Liver (tissue), 9 donors: ENCODE results near the gene SGMS1. TPM values are rescaled to one million over a fixed set of nuclear protein-coding genes. Genes with fewer than 3 reads are reported as not detected.
"Not testable (repeated sequence)": the region's sequence is repeated elsewhere in the genome, so short reads cannot be mapped to it uniquely, and the experiment has no call there.

ENCODE experiments used
- DNase-seq: peaks from one replicate; pipeline ENCODE4 v3.0.0-alpha.2; 2017; ENCODE audit warnings: low spot score
- H3K27ac ChIP-seq, 2 donors: one replicate each; pipeline ENCODE4 v1.7.0; 2013; ENCODE audit warnings: inconsistent platforms in 2 of 2, low read length in 2 of 2, control low read depth in 1 of 2, low read depth in 1 of 2, mild to moderate bottlenecking in 1 of 2
- H3K27me3 ChIP-seq, 4 donors: one replicate each; pipeline versions ENCODE4 v1.6.1 to v1.7.0; 2013; ENCODE audit warnings: low read length in 3 of 4, inconsistent platforms in 1 of 4, mild to moderate bottlenecking in 1 of 4, moderate library complexity in 1 of 4; ENCODE audit not compliant: control insufficient read depth in 4 of 4, insufficient read depth in 4 of 4
- H3K36me3 ChIP-seq, 4 donors: one replicate each; pipeline versions ENCODE4 v1.6.1 to v1.7.0; 2013; ENCODE audit warnings: low read length in 3 of 4, mild to moderate bottlenecking in 3 of 4, low read depth in 1 of 4, moderate library complexity in 1 of 4; ENCODE audit not compliant: control insufficient read depth in 4 of 4, insufficient read depth in 3 of 4
- H3K4me1 ChIP-seq, 4 donors: one replicate each; pipeline versions ENCODE4 v1.6.1 to v1.7.0; 2013; ENCODE audit warnings: low read length in 3 of 4, mild to moderate bottlenecking in 3 of 4, moderate library complexity in 1 of 4; ENCODE audit not compliant: control insufficient read depth in 4 of 4, insufficient read depth in 4 of 4
- H3K4me3 ChIP-seq, 3 donors: one replicate each; pipeline versions ENCODE4 v1.6.1 to v1.7.0; 2013; ENCODE audit warnings: low read length in 3 of 3, control low read depth in 1 of 3, low read depth in 1 of 3, mild to moderate bottlenecking in 1 of 3
- H3K9ac ChIP-seq, 2 donors: one replicate each; pipeline ENCODE4 v1.7.0; 2013; ENCODE audit warnings: low read length in 2 of 2, mild to moderate bottlenecking in 2 of 2, moderate library complexity in 2 of 2, control low read depth in 1 of 2, low read depth in 1 of 2
- H3K9me3 ChIP-seq, 4 donors: one replicate each; pipeline versions ENCODE4 v1.6.1 to v1.7.0; 2013; ENCODE audit warnings: low read length in 3 of 4; ENCODE audit not compliant: control insufficient read depth in 4 of 4
- ATF3 ChIP-seq: IDR thresholded peaks from 2 replicates; pipeline ENCODE4 v1.6.1; 2016; ENCODE audit warnings: antibody characterized with exemption
- CTCF ChIP-seq: fragments of 150-350 bp; IDR thresholded peaks from 2 replicates; pipeline ENCODE4 v1.5.1; 2017; ENCODE audit warnings: improper control_type of control experiment, low read depth, low read length; ENCODE audit not compliant: missing input control
- EGR1 ChIP-seq, 2 donors: IDR thresholded peaks; 2 replicates each; pipeline ENCODE4 v1.6.1; 2016 to 2018; ENCODE audit warnings: antibody characterized with exemption in 2 of 2, low read depth in 2 of 2
- GABPA ChIP-seq, 2 donors: IDR thresholded peaks in 1 of 2; conservative IDR thresholded peaks in 1 of 2; 2 replicates each; pipeline ENCODE4 v1.6.1; 2016; ENCODE audit warnings: antibody characterized with exemption in 2 of 2, mild to moderate bottlenecking in 1 of 2, moderate library complexity in 1 of 2
- HNF4A ChIP-seq, 2 donors: conservative IDR thresholded peaks; 2 replicates each; pipeline ENCODE4 v1.6.1; 2016; ENCODE audit warnings: antibody characterized with exemption in 2 of 2, mild to moderate bottlenecking in 2 of 2
- HNF4G ChIP-seq: IDR thresholded peaks from 2 replicates; pipeline ENCODE4 v1.6.1; 2016; ENCODE audit warnings: antibody characterized with exemption
- JUND ChIP-seq, 2 donors: IDR thresholded peaks; 2 replicates each; pipeline ENCODE4 v1.6.1; 2016; ENCODE audit warnings: antibody characterized with exemption in 2 of 2
- RAD21 ChIP-seq, 2 donors: IDR thresholded peaks; 2 replicates each; pipeline ENCODE4 v1.6.1; 2016; ENCODE audit warnings: antibody characterized with exemption in 2 of 2, mild to moderate bottlenecking in 2 of 2
- REST ChIP-seq: IDR thresholded peaks from 2 replicates; pipeline ENCODE4 v1.6.1; 2016; ENCODE audit warnings: antibody characterized with exemption, mild to moderate bottlenecking
- SP1 ChIP-seq: IDR thresholded peaks from 2 replicates; pipeline ENCODE4 v1.6.1; 2018; ENCODE audit warnings: antibody characterized with exemption, mild to moderate bottlenecking
- WGBS: extraction: QIAGEN DNeasy Blood & Tissue Kit; methylation state at CpG from one replicate; pipeline ENCODE4 v1.1.7; 2013; 5-methylcytosine and 5-hydroxymethylcytosine counted together
- polyA plus RNA-seq, 2 donors: library from polyadenylated mRNA; stranded (reverse) in 1 of 2; unstranded in 1 of 2; fragments of 200-250 nt in 1 of 2; fragments of >200 nt in 1 of 2; fragmentation: Nextera tagmentation in 1 of 2; extraction: Ambion mirVana in 1 of 2; gene quantifications; one replicate each; pipeline versions ENCODE4 v1.2.1 to v1.2.3, GENCODE V29; 2013 to 2015
- total RNA-seq, 2 donors: library from RNA; depleted of rRNA; stranded (reverse); fragments of >200 nt; gene quantifications; one replicate each; pipeline ENCODE4 v1.2.3, GENCODE V29; 2014
- donor health status: healthy.
- donor health status: healthy.
- donor health status: healthy.
- donor health status: healthy.
- donor health status: healthy.

The SGMS1 gene
- total and polyA plus RNA-seq, 4 donors = 6.8 to 98.2 (median 21.1) TPM

GRCh38 chr10:50356481-50356832 lies 267.3 kb downstream of the SGMS1 start:
- H3K4me1 ChIP-seq = peaks cover 1 to 19% (median 8%) of the 10 kb centered on the region in 4 donors
- not testable (repeated sequence) for H3K9me3 ChIP-seq, H3K36me3 ChIP-seq, H3K27ac ChIP-seq, H3K4me3 ChIP-seq, H3K9ac ChIP-seq, DNase-seq, H3K27me3 ChIP-seq
- WGBS = 35% methylated on average over 1 of the region's 1 CpG

- WGBS = 95% methylated on average over 33 of the region's 33 CpGs
- H3K36me3 ChIP-seq, H3K4me3 ChIP-seq, H3K27me3 ChIP-seq, DNase-seq, H3K9ac ChIP-seq, H3K9me3 ChIP-seq, H3K27ac ChIP-seq: not testable (repeated sequence)
- peaks cover 1 to 15% (median 7%) of the 10 kb centered on the region in 4 donors for H3K4me1 ChIP-seq
Measured at GRCh38 chr10:50355693-50356480, 267.9 kb downstream of the SGMS1 start.

- DNase-seq = no peak
- Histone ChIP-seq H3K4me1 (no peaks in the 10 kb centered on the region), H3K9me3 (no peaks in the 10 kb centered on the region), H3K27ac (no peak overlapping the region), H3K4me3 (no peak overlapping the region), H3K9ac (no peak overlapping the region), H3K27me3 (no peaks in the 10 kb centered on the region), H3K36me3 (no peaks in the 10 kb centered on the region)
- 94% methylated on average over 7 of the region's 7 CpGs for WGBS
- TF ChIP-seq JUND (IDR thresholded peaks at IDR 0.05) = no peak
- no peak for TF ChIP-seq HNF4A (conservative IDR thresholded peaks at IDR 0.05)
- TF ChIP-seq RAD21 (IDR thresholded peaks at IDR 0.05) = no peak
- no peak for TF ChIP-seq REST
- TF ChIP-seq EGR1 (IDR thresholded peaks at IDR 0.05; ENCODE audit: low read depth in 2 of 2) = no peak
- no peak for TF ChIP-seq SP1
- no peak for TF ChIP-seq ATF3
- no peak for TF ChIP-seq HNF4G
- TF ChIP-seq CTCF = no peak
- no peak for TF ChIP-seq GABPA (IDR thresholded peaks at IDR 0.05 in 1 of 2, conservative IDR thresholded peaks at IDR 0.05 in 1 of 2)
Measured at GRCh38 chr10:50351483-50352146, 272.1 kb downstream of the SGMS1 start.
